Muscle of leg (tissue), 11 donors: ENCODE results near the gene MAP3K13. TPM values are rescaled to one million over a fixed set of nuclear protein-coding genes. Genes with fewer than 3 reads are reported as not detected.

ENCODE experiments used
- DNase-seq: peaks from one replicate; pipeline ENCODE4 v3.0.0; 2013
- H3K27ac ChIP-seq: one replicate; pipeline ENCODE4 v1.5.1; 2013; ENCODE audit warnings: mild to moderate bottlenecking, low read length, control low read depth
- H3K27me3 ChIP-seq: one replicate; pipeline ENCODE4 v1.6.1; 2013; ENCODE audit warnings: low read length; ENCODE audit not compliant: control insufficient read depth, insufficient read depth
- H3K36me3 ChIP-seq: one replicate; pipeline ENCODE4 v1.6.1; 2013; ENCODE audit warnings: low read length; ENCODE audit not compliant: control insufficient read depth, insufficient read depth
- H3K4me1 ChIP-seq: one replicate; pipeline ENCODE4 v1.6.1; 2013; ENCODE audit warnings: low read length; ENCODE audit not compliant: control insufficient read depth, insufficient read depth
- H3K4me3 ChIP-seq: one replicate; pipeline ENCODE4 v1.5.1; 2013; ENCODE audit warnings: low read length, control low read depth
- H3K9me3 ChIP-seq: replicated peaks from 2 replicates; pipeline ENCODE4 v1.6.1; 2013; ENCODE audit warnings: low read depth, low read length; ENCODE audit not compliant: control insufficient read depth
- WGBS: methylation state at CpG from one replicate; pipeline ENCODE4 v1.1.5; 2013; ENCODE audit warnings: missing lambda C conversion rate; ENCODE audit not compliant: insufficient coverage; 5-methylcytosine and 5-hydroxymethylcytosine counted together
- polyA plus RNA-seq, 8 donors: library from polyadenylated mRNA; unstranded; fragments of 120-200 nt; gene quantifications; one replicate each; pipeline versions ENCODE4 v1.2.1 to v1.2.3, GENCODE V29; 2013; ENCODE audit warnings: inconsistent platforms in 1 of 8, low replicate concordance in 1 of 8; ENCODE audit not compliant: insufficient read length in 8 of 8, insufficient read depth in 1 of 8
- total RNA-seq: library from RNA; stranded (reverse); fragments of 120-200 nt; gene quantifications from one replicate; pipeline ENCODE4 v1.2.4, GENCODE V29; 2013

Gene MAP3K13
- total and polyA plus RNA-seq, 9 donors = 12.4 to 22.7 (median 14.1) TPM

DNA sequence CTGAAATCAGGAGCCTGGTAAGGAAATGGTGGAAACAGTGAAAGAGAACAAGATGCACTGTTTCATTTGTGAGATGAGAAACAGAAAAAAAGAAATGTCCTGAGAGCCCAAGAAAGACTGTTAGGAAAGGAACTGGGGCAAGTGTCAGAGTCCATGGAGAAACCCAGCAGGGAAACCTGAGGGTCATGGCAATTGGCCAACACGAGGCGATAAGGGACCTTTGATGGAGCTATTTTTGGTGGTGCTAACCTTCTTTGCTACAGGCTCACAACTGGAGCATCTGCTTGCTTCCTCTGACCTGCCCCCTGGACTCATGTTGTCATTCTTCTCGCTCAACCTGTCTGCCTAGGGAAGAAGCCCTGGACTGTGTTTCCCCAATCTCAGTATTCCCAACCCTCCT is 140.1 kb downstream of the MAP3K13 start:
- WGBS = 71% methylated on average over 3 of the region's 3 CpGs

DNA sequence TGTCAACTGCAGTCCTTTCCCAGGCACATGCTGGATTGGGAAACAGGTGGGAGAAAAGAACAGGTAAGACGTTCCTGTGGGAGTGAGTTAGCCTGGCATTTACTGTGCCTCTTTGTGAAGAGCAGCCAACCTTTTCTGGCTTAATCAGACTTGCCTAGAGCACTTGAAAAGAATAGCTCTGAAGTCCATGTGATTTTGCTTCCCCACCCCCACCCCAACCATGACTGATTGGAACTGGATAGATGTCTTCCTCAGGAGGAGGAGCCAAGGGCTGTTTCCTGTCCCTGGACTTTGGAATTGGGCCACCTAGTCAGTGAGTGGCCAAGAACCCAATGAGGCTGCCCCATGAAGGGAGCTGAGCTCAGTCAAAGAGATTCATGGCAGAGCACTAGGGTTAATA is 140.6 kb downstream of the MAP3K13 start:
- Histone ChIP-seq H3K4me3 (no peak overlapping the region), H3K27ac (no peak overlapping the region), H3K27me3 (peaks cover 2% of the 10 kb centered on the region), H3K4me1 (no peaks in the 10 kb centered on the region), H3K9me3 (no peaks in the 10 kb centered on the region), H3K36me3 (no peaks in the 10 kb centered on the region)
- DNase-seq = no peak
- no CpG with 5 or more reads among the region's 1 CpG for WGBS

More for the DNA sequence above, 140.1 kb downstream of the MAP3K13 start:
- no peaks in the 10 kb centered on the region for H3K4me1 ChIP-seq
- H3K27ac ChIP-seq = no peak overlapping the region
- H3K36me3 ChIP-seq = no peaks in the 10 kb centered on the region
- no peak for DNase-seq
- H3K9me3 ChIP-seq = no peaks in the 10 kb centered on the region
- peaks cover 2% of the 10 kb centered on the region for H3K27me3 ChIP-seq
- H3K4me3 ChIP-seq = no peak overlapping the region

- H3K4me3 ChIP-seq = no peak overlapping the region
- WGBS = no CpG with 5 or more reads among the region's 3 CpGs
- DNase-seq = no peak
- H3K36me3 ChIP-seq = no peaks in the 10 kb centered on the region
- H3K4me1 ChIP-seq = no peaks in the 10 kb centered on the region
- no peaks in the 10 kb centered on the region for H3K9me3 ChIP-seq
- H3K27ac ChIP-seq = no peak overlapping the region
- H3K27me3 ChIP-seq = peaks cover 2% of the 10 kb centered on the region
Observed at GRCh38 chr3:185504636-185505035, 141.7 kb downstream of the MAP3K13 start.

- Histone ChIP-seq H3K4me3 (no peak overlapping the region), H3K4me1 (no peaks in the 10 kb centered on the region), H3K36me3 (no peaks in the 10 kb centered on the region), H3K27ac (no peak overlapping the region), H3K27me3 (no peaks in the 10 kb centered on the region), H3K9me3 (no peaks in the 10 kb centered on the region)
- no peak for DNase-seq
- no CpG with 5 or more reads among the region's 6 CpGs for WGBS
Observed at GRCh38 chr3:185507883-185508282, 144.9 kb downstream of the MAP3K13 start.

DNA sequence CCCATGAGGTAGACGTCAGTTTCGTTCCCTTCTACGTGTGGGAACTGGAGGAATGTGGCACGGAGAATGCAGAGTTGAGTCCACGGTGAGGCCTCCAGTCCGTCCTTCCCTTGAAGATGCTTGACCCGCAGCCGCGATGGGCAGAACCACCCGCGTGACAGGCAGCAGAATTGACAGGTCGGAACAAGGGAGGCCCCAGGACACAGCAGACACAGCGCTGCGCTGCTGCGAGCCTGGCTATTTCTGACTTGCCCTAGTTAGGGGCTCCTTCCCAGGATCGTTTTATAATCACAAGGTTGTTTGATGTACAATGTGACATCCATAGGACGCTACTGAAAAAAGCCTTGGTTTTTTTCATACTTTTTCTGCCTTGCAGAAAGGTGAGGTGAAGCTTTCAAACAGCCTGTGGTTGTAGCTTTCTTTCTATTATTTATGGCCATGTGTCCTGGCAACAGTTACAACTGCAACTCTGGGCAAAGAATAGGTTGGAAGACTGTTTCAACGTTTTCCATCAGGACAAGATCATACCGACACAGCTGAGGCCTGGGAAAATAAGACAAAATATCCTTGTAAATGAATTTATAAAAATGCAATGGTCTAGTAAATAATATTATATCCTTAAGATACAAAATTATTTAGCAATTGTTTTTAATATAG is 145.5 kb downstream of the MAP3K13 start:
- H3K4me1 ChIP-seq = no peaks in the 10 kb centered on the region
- H3K9me3 ChIP-seq = no peaks in the 10 kb centered on the region
- no peaks in the 10 kb centered on the region for H3K27me3 ChIP-seq
- 73% methylated on average over 17 of the region's 19 CpGs for WGBS
- DNase-seq = no peak
- H3K4me3 ChIP-seq = no peak overlapping the region
- no peaks in the 10 kb centered on the region for H3K36me3 ChIP-seq
- H3K27ac ChIP-seq = no peak overlapping the region

- Histone ChIP-seq H3K36me3 (no peaks in the 10 kb centered on the region), H3K4me1 (no peaks in the 10 kb centered on the region), H3K9me3 (no peaks in the 10 kb centered on the region), H3K27me3 (no peaks in the 10 kb centered on the region), H3K27ac (no peak overlapping the region), H3K4me3 (no peak overlapping the region)
- 57% methylated on average over 1 of the region's 4 CpGs for WGBS
- no peak for DNase-seq
Observed at GRCh38 chr3:185511711-185512110, 148.8 kb downstream of the MAP3K13 start.

DNA sequence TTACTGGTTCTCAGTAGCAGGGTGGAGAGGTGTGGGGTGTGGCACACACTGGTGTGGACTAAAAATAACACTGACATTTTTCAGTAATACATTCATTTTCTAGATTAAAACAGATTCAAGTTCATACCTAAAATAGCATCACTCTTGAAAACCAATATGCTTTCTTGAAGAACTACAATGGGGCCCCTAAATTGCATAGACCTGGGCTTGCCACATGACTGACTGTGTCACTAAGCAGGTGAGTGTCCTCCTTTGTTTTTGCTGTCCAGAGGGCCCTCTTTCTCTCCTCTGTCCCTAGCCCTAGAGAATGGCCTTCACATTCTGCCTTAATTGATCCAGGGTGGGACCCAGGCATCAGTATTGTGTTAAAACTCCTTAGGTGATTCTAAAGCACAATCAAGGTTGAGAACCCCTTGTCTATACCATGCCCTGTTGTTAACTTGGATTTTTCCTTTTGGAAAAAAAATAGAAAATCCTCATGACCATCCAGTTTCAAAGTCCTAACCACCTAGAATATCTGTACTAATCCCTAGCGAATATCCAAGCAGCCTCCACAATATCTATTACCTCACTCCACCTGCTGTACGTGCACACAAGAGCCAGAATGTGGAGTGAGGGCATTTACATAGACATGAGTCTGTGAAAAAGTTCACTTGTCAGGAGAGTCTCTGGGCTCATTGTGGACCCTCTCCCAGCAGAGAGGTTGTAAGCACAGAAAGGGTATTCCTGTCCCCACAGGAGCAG is 154.6 kb downstream of the MAP3K13 start:
- no CpG with 5 or more reads among the region's 2 CpGs for WGBS
- Histone ChIP-seq H3K4me3 (no peak overlapping the region), H3K27ac (no peak overlapping the region), H3K36me3 (no peaks in the 10 kb centered on the region), H3K27me3 (peaks cover 2% of the 10 kb centered on the region), H3K4me1 (no peaks in the 10 kb centered on the region), H3K9me3 (no peaks in the 10 kb centered on the region)
- no peak for DNase-seq

DNA sequence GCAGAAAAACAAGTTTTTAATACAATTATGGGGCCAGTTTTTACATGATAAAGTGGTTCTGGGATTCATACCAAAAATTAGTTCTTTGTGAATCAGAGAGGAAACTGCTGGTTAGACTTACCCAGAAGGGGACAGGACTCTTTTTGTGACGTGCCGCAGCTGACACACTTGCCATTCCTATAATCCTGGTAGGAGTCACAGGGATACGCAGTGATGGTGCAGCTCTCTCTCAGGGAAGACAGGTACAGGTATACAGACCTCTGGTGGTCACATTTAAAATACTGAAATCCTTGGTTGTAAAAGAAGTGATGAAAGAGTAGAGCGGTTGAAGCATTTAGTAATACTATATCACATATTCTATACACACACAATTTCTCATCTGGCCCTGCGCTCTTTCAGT is 156.1 kb downstream of the MAP3K13 start:
- WGBS = 75% methylated on average over 2 of the region's 5 CpGs
- Histone ChIP-seq H3K4me1 (no peaks in the 10 kb centered on the region), H3K27me3 (peaks cover 2% of the 10 kb centered on the region), H3K36me3 (no peaks in the 10 kb centered on the region), H3K9me3 (no peaks in the 10 kb centered on the region), H3K27ac (no peak overlapping the region), H3K4me3 (no peak overlapping the region)
- DNase-seq = no peak

DNA sequence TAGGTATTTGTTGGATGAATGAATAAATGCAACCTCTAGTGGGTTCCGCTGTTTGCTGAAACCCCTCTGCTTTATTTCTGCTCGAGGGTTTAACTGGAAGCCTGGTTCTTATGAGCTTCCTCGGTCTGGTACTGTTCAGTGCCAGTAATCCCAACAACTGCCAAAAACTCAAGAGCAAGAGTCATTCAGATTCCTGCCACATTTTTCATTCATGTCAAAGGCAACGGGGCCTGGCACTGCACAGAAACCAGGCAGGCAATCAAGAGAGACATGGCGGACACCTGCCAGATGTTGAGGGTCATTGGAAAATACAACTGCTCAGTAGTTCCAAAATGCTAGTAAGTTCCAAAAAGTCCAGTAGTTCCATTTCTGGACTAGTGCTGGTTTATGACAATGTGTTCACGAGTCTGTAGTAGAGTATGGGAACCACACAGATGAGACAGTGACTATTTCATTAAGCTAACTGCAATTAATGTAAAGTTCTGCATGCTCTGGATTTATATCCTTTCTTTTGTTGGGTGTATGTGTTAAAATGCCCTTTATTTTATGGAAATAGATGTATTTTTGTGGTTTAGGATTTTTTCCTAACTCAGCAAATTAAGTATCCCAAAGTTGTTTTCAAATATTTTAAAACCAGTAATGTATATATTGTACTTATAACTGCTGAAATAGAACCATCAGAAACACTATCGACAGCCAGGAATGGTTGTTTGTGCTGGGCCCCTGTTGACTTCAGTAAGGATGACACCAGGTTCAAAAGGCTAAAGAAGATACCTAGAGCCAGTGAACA is 158.6 kb downstream of the MAP3K13 start:
- Histone ChIP-seq H3K36me3 (no peaks in the 10 kb centered on the region), H3K4me3 (no peak overlapping the region), H3K27me3 (peaks cover 2% of the 10 kb centered on the region), H3K27ac (no peak overlapping the region), H3K4me1 (no peaks in the 10 kb centered on the region), H3K9me3 (no peaks in the 10 kb centered on the region)
- WGBS = 77% methylated on average over 5 of the region's 7 CpGs
- no peak for DNase-seq

- no peaks in the 10 kb centered on the region for H3K9me3 ChIP-seq
- WGBS = no CpG with 5 or more reads among the region's 2 CpGs
- H3K27ac ChIP-seq = no peak overlapping the region
- no peaks in the 10 kb centered on the region for H3K27me3 ChIP-seq
- H3K36me3 ChIP-seq = no peaks in the 10 kb centered on the region
- no peak for DNase-seq
- no peaks in the 10 kb centered on the region for H3K4me1 ChIP-seq
- no peak overlapping the region for H3K4me3 ChIP-seq
Observed at GRCh38 chr3:185526349-185526951, 163.5 kb downstream of the MAP3K13 start.
